ENCODE measurements around the gene HLF. TPM values are rescaled to one million over a fixed set of nuclear protein-coding genes. Genes with fewer than 3 reads are reported as not detected.

Gene HLF
- total and polyA plus RNA-seq, 2 of the 4 experiments (the other 2 are of a cell fraction): 0.18 TPM; not detected in 1

- no peak overlapping the region for H2BK20ac ChIP-seq (ENCODE audit: low read depth, low read length)
- H3K4me2 ChIP-seq (ENCODE audit: low read depth, low read length): no peak overlapping the region
- H2BK5ac ChIP-seq (ENCODE audit: low read depth, low read length, poor library complexity, severe bottlenecking): no peak overlapping the region
- no peak overlapping the region for H2BK120ac ChIP-seq (ENCODE audit: low read depth, low read length)
- no peak overlapping the region for H2AK5ac ChIP-seq (ENCODE audit: low read depth, low read length)
- no peaks in the 10 kb centered on the region for H3K9me3 ChIP-seq (ENCODE audit: control insufficient read depth, insufficient read depth, low read length)
- H3K4me3 ChIP-seq (ENCODE audit: insufficient read depth, low read depth, low read length): no peak overlapping the region
- no peak overlapping the region for H3K56ac ChIP-seq (ENCODE audit: extremely low read depth, insufficient read depth, low read length)
- no peak overlapping the region for H2AFZ ChIP-seq (replicated peaks; ENCODE audit: low read length, poor library complexity)
- H3K18ac ChIP-seq (ENCODE audit: low read depth, low read length): no peak overlapping the region
- H3K23ac ChIP-seq (ENCODE audit: low read depth, low read length): no peak overlapping the region
- H3K4me1 ChIP-seq (ENCODE audit: control insufficient read depth, insufficient read depth, low read length): no peaks in the 10 kb centered on the region
- no peaks in the 10 kb centered on the region for H3K79me1 ChIP-seq (ENCODE audit: low read depth in 1 of 2, low read length in 2 of 2)
- no TSS peak for BruUV-seq (replicated peaks)
- CTCF ChIA-PET: no interaction called here
- TF ChIP-seq MXI1 (IDR thresholded peaks at IDR 0.05; ENCODE audit: borderline replicate concordance, low read depth, low read length) (no peak), CEBPB (IDR thresholded peaks at IDR 0.05; ENCODE audit: low read depth, low read length) (no peak), ELK1 (IDR thresholded peaks at IDR 0.05; ENCODE audit: borderline replicate concordance, low read depth, low read length) (no peak), MAZ (IDR thresholded peaks at IDR 0.05; ENCODE audit: borderline replicate concordance, low read depth, low read length) (no peak), RCOR1 (IDR thresholded peaks at IDR 0.05; ENCODE audit: insufficient replicate concordance, low read length) (no peak), SMC3 (IDR thresholded peaks at IDR 0.05; ENCODE audit: low read depth, low read length) (no peak), FOS (IDR thresholded peaks at IDR 0.05; ENCODE audit: low read depth, low read length) (no peak), POLR2A (IDR thresholded peaks at IDR 0.05; ENCODE audit: low read depth, low read length) (no peak), RAD21 (IDR thresholded peaks at IDR 0.05; ENCODE audit: low read length) (no peak), RFX5 (IDR thresholded peaks at IDR 0.05; ENCODE audit: low read depth, low read length) (no peak), MAFK (IDR thresholded peaks at IDR 0.05; ENCODE audit: low read depth, low read length) (no peak), CHD1 (IDR thresholded peaks at IDR 0.05; ENCODE audit: low read depth, low read length) (no peak), NFE2L2 (IDR thresholded peaks at IDR 0.05; ENCODE audit: low read depth, low read length) (no peak), BHLHE40 (IDR thresholded peaks at IDR 0.05; ENCODE audit: low read depth, low read length) (no peak), USF2 (IDR thresholded peaks at IDR 0.05; ENCODE audit: low read depth, low read length) (no peak), CTCF (conservative IDR thresholded peaks at IDR 0.05; ENCODE audit: low read depth, low read length) (no peak)
- no peak overlapping the region for H2BK15ac ChIP-seq (ENCODE audit: low read depth, low read length)
- H2AK9ac ChIP-seq (replicated peaks; ENCODE audit: low read depth, low read length, poor library complexity): no peak overlapping the region
- no peak overlapping the region for H4K91ac ChIP-seq (ENCODE audit: insufficient read depth, low read depth, low read length)
- dilution Hi-C loops (cut with HindIII; ENCODE audit: low sequenced_read_pairs, unreplicated experiment): no loop called here
- H3K9me1 ChIP-seq (ENCODE audit: insufficient read depth, low read length): no peaks in the 10 kb centered on the region
- H3K27ac ChIP-seq (ENCODE audit: insufficient read depth, low read length): no peak overlapping the region
- no peak for DNase-seq
- no peak overlapping the region for H4K5ac ChIP-seq (ENCODE audit: low read depth, low read length)
- no peak overlapping the region for H3K4ac ChIP-seq (ENCODE audit: low read depth, low read length)
- no peaks in the 10 kb centered on the region for H3K36me3 ChIP-seq (ENCODE audit: control insufficient read depth, insufficient read depth, low read length)
- H3K27me3 ChIP-seq (ENCODE audit: control insufficient read depth, insufficient read depth, low read length): peaks cover 2% of the 10 kb centered on the region
- H4K20me1 ChIP-seq (ENCODE audit: insufficient read depth, low read length): no peaks in the 10 kb centered on the region
- intact Hi-C loops (cut with micrococcal nuclease): no loop called here
- H3K9ac ChIP-seq (ENCODE audit: low read depth, low read length): no peak overlapping the region
- H3K14ac ChIP-seq (replicated peaks; ENCODE audit: low read depth, low read length): no peak overlapping the region
- in situ Hi-C loops (cut with MboI; ENCODE audit: low sequenced_read_pairs): no loop called here
- no CpG with 5 or more reads among the region's 6 CpGs for WGBS, 2 experiments (ENCODE audit: extremely low coverage in 2 of 2, insufficient read length in 1 of 2)
- no peak for ATAC-seq (ENCODE audit: low read depth)
- POLR2A ChIA-PET (ENCODE audit: unreplicated experiment): no interaction called here
- H4K8ac ChIP-seq (ENCODE audit: low read depth in 2 of 2, low read length in 2 of 2): no peak overlapping the region
Observed at GRCh38 chr17:55305321-55306087, 40.7 kb downstream of the HLF start.

Measured in IMR-90 (cell line).